Measurements from ENCODE around the gene MOSPD3.

DNA sequence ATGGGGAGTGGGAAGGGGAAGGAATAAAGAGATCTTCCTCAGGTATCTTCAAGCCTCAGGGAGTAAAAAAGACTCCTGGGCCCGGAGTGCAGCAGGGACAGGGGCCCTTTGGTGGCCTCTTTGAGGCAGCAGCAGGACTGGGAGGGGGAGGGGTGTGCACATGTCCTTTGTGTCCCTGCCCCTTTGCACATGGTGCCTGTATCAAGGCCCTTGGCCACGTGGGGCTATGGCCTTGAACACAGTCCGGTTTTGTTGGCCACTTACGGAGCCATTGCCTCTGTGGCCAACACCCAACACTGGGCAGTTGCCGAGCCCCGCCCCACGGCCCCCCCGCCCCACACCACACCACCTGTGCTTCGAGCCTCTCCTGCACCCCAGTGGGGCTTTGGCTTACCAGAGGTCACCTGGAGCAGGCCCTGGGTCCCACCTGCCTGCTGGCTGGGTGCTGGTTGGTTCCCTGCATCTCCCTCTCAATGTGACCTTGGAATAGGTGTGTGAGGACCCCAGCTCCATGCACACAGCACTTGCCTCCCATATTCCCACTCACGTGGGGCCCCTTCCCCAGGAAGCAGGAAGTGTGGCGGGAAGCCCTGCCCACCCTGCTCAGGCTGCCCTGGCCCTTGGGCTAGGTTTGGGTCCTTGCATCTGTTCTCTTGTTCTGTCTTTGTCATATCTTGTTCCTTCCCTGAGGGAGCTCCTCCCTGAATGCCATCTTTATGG lies 44.0 kb upstream of the MOSPD3 start:
- TF ChIP-seq, protein P1, sequence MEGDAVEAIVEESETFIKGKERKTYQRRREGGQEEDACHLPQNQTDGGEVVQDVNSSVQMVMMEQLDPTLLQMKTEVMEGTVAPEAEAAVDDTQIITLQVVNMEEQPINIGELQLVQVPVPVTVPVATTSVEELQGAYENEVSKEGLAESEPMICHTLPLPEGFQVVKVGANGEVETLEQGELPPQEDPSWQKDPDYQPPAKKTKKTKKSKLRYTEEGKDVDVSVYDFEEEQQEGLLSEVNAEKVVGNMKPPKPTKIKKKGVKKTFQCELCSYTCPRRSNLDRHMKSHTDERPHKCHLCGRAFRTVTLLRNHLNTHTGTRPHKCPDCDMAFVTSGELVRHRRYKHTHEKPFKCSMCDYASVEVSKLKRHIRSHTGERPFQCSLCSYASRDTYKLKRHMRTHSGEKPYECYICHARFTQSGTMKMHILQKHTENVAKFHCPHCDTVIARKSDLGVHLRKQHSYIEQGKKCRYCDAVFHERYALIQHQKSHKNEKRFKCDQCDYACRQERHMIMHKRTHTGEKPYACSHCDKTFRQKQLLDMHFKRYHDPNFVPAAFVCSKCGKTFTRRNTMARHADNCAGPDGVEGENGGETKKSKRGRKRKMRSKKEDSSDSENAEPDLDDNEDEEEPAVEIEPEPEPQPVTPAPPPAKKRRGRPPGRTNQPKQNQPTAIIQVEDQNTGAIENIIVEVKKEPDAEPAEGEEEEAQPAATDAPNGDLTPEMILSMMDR (IDR thresholded peaks at IDR 0.05; ENCODE audit: control extremely low read depth in 1 of 3, insufficient read depth in 1 of 3, low read depth in 1 of 3, low read length in 3 of 3) = no peak
- TF ChIP-seq EP300 (IDR thresholded peaks at IDR 0.05; ENCODE audit: borderline replicate concordance in 1 of 2, low read depth in 2 of 2, low read length in 2 of 2) = no peak
